ENCODE data around the gene HMGB1. TPM values are rescaled to one million over a fixed set of nuclear protein-coding genes. Genes with fewer than 3 reads are reported as not detected.

The HMGB1 gene
- total RNA-seq, 1 experiment from 2014 or later = 846 TPM

Other genes with a start within 250 kb of the HMGB1 start
- gene KATNAL1, start 158.4 kb downstream of the HMGB1 start, total RNA-seq (2014; rRNA removed; shearing (Covaris generic)) = 10.7 and 12.8 TPM in 2 replicates
- not detected in 2 replicates for gene UBE2L5, start 43.4 kb downstream of the HMGB1 start, total RNA-seq (2014; rRNA removed; shearing (Covaris generic))
- gene USPL1, start 152.0 kb upstream of the HMGB1 start, total RNA-seq (2014; rRNA removed; shearing (Covaris generic)) = 6.5 and 9.4 TPM in 2 replicates